NK-92 (cell line): Measurements from ENCODE around the gene KLB.

Experiments
- DNase-seq: peaks from one replicate; lab custom pipeline; 2025; ENCODE audit not compliant: unreplicated experiment; lab: John Stamatoyannopoulos, UW

Gene KLB

DNA sequence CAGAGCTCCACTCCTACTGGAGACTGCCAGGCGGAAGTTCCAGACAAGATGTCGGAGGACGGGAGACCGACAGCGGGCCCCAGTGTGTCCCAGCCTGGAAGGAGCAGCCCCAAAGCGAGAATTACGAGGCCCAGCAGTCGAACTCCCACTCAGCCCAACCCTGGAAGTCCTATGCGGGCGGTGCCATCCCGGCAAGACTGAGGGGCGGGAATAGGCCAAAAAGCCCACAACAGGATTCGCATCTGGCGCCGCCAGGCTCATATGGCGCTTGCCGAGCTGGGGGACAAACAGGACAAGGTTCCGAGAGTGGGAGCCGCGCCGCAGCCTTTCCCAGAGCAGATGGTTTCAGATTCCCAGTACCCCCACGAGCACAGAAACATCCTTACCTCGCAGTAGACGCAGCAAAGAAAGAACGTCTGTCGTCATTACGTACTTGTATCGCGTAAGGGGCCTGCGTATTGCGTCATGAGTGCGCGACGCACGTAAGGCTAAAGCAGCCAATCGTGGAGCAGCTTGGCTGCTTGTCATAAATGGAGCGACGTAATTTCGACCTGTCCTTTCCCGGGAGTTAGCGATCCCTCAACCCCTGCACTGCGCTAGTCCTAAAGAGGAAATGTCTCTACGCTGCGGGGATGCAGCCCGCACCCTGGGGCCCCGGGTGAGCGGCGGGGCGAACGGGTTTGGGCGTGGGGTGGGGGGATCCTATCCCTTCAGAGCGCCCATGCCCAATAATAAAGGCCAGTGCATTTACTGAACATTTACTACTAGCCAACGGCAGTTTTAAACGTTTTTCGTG, 52.0 kb downstream of the KLB start, which contains the start of the genes LIAS and RPL9:
LIAS (plus strand) TSS at position 552 of the 796 bp plus-strand sequence; CDS start at position 614, 62 bp downstream.
RPL9 (minus strand) TSS at position 418 of the 796 bp plus-strand sequence. CDS start 483 bp downstream, outside the sequence.
- peak; percentile 66 for DNase-seq

DNA sequence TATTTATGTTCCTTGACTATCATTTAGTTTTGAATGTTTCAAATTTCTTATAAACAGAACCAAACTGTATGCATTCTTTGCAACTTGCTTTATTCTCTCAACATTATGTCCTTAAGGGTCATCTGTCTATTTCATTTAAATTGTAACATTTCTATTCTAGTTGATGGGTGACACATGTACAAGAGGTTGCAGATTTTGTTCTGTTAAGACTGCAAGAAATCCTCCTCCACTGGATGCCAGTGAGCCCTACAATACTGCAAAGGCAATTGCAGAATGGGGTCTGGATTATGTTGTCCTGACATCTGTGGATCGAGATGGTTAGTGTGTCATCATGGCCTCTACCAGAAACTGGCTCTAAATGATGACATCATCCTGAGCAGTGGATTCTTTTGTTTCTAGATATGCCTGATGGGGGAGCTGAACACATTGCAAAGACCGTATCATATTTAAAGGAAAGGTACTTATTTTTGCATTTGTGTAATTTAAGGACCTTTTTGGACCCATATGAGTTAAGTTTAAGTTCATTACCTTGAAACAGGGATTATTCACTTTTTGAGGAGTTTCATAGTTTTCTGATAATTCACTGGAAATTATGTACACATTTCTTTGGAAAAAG, 58.3 kb downstream of the KLB start:
- no peak for DNase-seq

- DNase-seq: no peak
Observed at GRCh38 chr4:39466747-39467146, 60.0 kb downstream of the KLB start.

GRCh38 chr4:39467464-39467863, 60.7 kb downstream of the KLB start:
- DNase-seq: no peak

DNA sequence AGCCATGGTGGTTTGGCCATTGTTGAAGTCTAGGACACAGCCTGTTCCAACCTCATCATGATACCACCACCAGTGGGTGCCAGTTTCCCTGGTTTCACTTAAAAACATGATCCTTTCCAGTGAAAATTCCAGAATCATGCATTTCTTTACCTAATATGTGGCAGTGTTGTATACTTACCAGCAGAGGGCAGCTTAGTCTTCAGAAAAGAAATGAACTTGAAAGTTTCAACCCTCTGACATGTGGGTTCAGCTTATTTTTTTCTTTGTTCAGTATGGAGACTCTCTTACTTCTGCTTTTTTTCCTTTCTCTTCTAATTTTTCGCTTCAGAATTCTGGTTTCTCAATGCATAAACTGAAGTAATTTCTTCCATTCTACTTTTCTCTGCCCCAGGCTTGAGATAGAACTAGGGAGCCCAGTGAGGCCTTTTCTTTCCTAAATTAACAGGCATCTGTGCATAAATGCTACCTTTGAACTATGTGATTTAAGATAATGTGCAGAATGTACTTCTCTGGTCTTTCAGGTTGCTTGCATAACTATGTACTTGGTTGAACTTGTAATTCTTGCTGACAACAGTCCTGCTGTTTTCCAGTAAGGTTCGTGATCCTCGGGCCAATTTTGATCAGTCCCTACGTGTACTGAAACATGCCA, 62.8 kb downstream of the KLB start:
- DNase-seq: no peak

DNA sequence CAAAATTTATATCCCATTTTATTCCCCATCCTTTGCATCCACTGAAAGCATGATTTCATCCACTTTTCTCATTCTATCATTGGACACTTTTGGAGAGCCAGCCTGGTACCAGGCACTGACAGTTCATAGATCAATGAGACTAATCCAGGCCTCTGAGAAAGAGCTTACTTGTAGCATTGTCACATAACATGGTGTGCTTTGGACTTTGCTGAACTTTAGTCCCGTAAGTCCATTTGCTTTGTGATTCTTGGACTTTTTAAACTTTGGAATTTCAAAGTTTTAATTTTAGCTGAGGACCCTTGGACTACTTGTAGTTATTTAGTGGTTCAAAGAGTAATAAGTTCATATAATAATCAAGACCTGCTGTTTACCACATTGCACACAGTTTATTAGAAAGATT, 63.7 kb downstream of the KLB start:
- no peak for DNase-seq

- no peak for DNase-seq
Observed at GRCh38 chr4:39472396-39472795, 65.7 kb downstream of the KLB start.

DNA sequence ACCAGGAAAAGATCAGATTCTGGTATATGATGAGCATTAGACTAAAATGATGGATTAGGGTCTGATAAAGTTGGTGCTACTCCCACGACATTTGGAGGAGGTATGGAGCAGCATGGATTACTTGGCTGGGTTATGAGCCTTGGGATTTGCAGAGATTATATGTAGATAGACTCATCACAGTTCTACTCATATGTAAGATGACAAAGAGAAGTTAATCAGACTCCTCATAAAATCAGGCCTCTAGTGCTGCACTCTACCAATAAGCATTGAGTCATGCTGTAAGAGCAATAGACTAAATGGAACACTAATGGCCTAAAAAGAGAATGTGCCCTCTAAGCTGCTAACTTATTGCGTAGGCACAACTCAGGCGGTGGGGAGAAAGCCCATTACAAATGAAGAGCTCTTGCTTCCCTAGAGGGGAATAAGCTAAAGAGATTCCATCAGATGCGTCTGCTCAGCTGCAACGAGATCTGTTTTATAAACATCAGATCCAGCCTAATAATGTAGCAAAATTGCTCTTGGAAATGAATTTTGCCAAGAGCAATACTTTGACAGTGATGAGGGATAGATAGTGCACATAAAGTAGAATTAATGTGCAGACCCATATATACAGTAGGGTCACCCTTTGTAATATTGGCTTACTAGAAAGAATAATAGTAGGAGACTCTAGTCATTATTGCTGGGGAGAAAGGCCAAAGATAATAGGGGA, 69.6 kb downstream of the KLB start:
- DNase-seq: no peak

GRCh38 chr4:39480251-39480650, 73.5 kb downstream of the KLB start:
- DNase-seq: no peak

DNA sequence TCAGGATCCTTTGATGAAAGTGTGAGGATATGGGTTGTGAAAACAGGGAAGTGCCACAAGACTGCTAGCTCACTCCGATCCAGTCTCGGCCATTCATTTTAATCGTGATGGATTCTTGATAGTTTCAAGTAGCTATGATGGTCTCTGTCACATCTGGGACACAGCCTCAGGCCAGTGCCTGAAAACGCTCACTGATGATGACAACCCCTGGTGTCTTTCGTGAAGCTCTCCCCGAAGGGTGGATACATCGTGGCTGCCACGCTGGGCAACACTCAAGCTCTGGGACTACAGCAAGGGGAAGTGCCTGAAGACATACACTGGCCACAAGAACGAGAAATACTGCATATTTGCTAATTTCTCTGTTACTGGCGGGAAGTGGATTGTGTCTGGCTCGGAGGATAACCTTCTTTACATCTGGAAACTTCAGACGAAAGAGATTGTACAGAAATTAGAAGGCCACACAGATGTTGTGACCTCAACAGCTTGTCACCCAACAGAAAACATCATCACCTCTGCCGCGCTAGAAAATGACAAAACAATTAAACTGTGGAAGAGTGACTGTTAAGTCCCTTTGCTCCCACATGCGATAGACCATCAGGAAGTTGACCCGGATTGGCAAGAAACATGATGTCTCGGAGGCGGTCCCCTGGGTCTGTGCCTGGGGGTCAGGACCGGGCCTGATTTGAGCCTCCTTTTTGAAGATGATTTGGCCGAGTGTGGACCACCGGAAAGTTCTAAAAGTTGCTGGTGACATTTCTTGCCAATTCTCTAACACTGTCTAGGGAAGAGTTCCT, 74.4 kb downstream of the KLB start:
- no peak for DNase-seq

DNA sequence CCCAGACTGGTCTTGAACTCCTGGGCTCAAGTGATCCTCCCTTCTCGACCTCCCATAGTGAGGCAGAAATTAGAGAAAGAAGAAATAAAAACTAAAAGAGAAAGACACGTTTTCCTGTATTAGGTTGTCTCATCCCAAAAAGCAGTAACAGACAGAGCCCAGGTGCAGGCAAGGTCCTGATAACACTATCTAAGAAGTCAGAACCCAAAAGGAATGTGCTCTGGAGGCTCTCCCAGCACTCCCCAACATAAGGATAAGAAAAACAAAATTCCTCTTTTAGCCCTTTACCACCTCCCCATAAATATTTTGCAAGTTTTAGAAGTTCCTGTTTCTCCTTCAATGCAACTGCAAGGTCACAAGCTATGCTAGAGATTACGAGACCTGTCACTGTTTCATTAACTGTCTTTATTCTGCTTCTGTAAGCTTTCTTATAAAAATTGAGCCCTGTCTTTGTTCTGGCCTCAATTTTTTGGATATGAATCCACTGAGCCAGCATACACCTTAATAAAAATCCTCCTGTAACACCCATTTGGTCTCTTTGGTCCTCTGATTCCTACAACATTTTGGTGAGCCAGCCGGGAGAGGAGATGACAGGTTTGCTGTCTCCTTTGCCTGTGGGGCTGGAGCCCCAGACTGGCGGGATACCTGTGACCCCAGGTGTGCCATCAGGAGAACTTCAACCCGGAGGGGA, 78.0 kb downstream of the KLB start:
- DNase-seq: no peak

DNA sequence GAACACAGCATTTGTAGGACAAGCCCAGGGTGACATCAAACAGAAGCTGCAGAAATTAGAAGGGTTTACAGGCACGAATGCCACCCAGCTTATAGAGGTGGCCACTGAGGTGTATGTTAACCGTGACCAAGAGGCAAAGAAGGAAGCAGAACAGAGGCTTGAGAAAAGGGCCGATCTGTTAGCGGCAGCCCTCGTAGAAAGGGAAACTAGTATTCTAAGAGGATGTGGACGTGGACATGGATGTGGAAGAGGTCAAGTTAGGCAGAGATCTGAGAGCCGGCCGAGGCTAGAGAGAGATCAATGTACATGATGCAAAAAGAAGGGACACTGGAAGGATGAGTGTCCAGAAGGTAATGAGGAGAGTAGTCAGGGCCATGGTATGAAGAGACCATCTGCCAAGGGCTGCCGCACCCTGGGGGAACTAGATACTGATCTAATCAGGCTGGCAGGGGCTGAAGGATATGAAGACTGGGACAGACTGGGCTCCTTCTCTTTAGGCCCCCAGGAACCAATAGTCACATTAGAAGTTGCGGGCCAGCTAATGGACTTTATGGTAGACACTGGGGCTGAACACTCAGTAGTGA, 79.6 kb downstream of the KLB start:
- DNase-seq: no peak

GRCh38 chr4:39490322-39490721, 83.6 kb downstream of the KLB start:
- DNase-seq: no peak

- DNase-seq: no peak
Observed at GRCh38 chr4:39494354-39494753, 87.6 kb downstream of the KLB start.

- DNase-seq: no peak
Observed at GRCh38 chr4:39495446-39496213, 88.9 kb downstream of the KLB start.

DNA sequence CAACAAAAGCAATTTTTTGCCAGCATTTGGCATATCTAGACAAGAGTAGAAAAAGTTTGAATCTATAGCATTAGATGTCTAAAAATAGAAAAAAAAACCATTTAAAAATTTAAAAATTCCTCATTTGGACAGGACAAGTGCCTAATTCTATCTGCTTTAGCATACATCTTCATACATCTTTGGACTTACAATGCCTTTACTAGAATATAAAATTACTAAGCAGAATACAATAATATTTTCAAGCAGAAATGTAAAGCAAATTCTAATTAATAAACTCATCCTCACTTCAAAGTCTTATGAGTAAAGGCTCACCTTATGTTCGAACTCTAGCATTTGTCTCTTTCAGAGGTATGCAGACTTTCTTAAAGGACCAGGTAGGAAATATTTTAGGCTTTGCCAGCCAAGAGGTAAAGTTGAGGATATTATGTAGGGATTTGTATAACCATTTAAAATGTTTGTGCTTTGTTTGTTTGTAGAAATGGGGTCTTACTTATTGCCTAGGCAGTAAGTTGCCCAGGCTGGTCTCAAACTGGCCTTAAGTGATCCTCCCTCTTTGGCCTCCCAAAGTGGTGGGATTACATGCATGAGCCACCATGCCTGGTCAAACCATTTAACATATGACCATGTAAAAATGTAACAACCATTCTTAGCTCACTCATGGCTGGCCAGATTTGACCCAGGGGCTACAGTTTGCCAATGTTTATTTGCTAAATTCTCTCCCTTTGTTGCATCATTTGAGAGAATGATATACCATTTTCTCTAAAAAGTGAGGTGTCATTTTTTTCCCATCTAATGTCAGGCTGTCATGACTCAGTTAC, 91.4 kb downstream of the KLB start:
- no peak for DNase-seq

DNA sequence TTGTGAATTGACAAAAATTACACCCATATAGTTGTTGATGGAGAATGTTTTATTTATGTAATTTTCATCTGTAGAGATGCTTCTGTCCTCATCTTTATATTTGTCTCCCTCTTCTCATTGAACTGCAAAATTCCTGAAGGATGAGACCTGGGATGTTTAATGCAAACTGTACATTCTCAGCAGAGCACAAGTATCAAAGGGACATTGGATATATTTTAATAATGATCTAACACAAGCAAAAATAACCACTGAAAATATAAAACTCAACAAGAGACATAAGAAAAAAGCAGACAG, 91.9 kb downstream of the KLB start:
- no peak for DNase-seq
